ENCODE results near the gene ASTN2.

ASTN2 gene

GRCh38 chr9:116566677-116567488 lies 848.0 kb downstream of the ASTN2 start:
- no peak for DNase-seq (ENCODE audit: low read depth in 2 of 2)

GRCh38 chr9:116565986-116566385 lies 848.9 kb downstream of the ASTN2 start:
- DNase-seq (ENCODE audit: low read depth in 2 of 2), result no peak

- no peak for DNase-seq (ENCODE audit: low read depth in 2 of 2)
Measured at GRCh38 chr9:116564266-116564793, 850.5 kb downstream of the ASTN2 start.

- no peak for DNase-seq (ENCODE audit: low read depth in 2 of 2)
Measured at GRCh38 chr9:116558818-116559540, 855.9 kb downstream of the ASTN2 start.

GRCh38 chr9:116558035-116558434 lies 856.8 kb downstream of the ASTN2 start:
- no peak for DNase-seq (ENCODE audit: low read depth in 2 of 2)

- DNase-seq (ENCODE audit: low read depth in 2 of 2), result no peak
Measured at GRCh38 chr9:116555556-116556155, 859.2 kb downstream of the ASTN2 start.

GRCh38 chr9:116555119-116555518 lies 859.7 kb downstream of the ASTN2 start:
- no peak for DNase-seq (ENCODE audit: low read depth in 2 of 2)

- no peak for DNase-seq (ENCODE audit: low read depth in 2 of 2)
Measured at GRCh38 chr9:116550696-116551436, 864.0 kb downstream of the ASTN2 start.

GRCh38 chr9:116549786-116550660 lies 864.8 kb downstream of the ASTN2 start:
- no peak for DNase-seq (ENCODE audit: low read depth in 2 of 2)

- no peak for DNase-seq (ENCODE audit: low read depth in 2 of 2)
Measured at GRCh38 chr9:116549061-116549664, 865.7 kb downstream of the ASTN2 start.

- DNase-seq (ENCODE audit: low read depth in 2 of 2), result no peak
Measured at GRCh38 chr9:116547729-116548426, 867.0 kb downstream of the ASTN2 start.

- DNase-seq (ENCODE audit: low read depth in 2 of 2), result no peak
Measured at GRCh38 chr9:116546711-116547581, 867.9 kb downstream of the ASTN2 start.

GRCh38 chr9:116544896-116545295 lies 870.0 kb downstream of the ASTN2 start:
- DNase-seq (ENCODE audit: low read depth in 2 of 2), result no peak

GRCh38 chr9:116543731-116544400 lies 871.0 kb downstream of the ASTN2 start:
- no peak for DNase-seq (ENCODE audit: low read depth in 2 of 2)

- no peak for DNase-seq (ENCODE audit: low read depth in 2 of 2)
Measured at GRCh38 chr9:116541402-116541801, 873.5 kb downstream of the ASTN2 start.

- no peak for DNase-seq (ENCODE audit: low read depth in 2 of 2)
Measured at GRCh38 chr9:116539549-116539948, 875.3 kb downstream of the ASTN2 start.

- no peak for DNase-seq (ENCODE audit: low read depth in 2 of 2)
Measured at GRCh38 chr9:116525611-116526010, 889.2 kb downstream of the ASTN2 start.
